Epithelial cell of esophagus (primary cell): ENCODE measurements around the gene IL10RA.

Experiments used
- DNase-seq: peaks from one replicate; pipeline ENCODE4 v3.0.0; 2010; ENCODE audit warnings: low read depth
- H3K4me3 ChIP-seq: 2 replicates; pipeline ENCODE4 v1.5.1; 2011; ENCODE audit warnings: mild to moderate bottlenecking, low read length, control low read depth
- CTCF ChIP-seq: IDR thresholded peaks from 2 replicates; pipeline ENCODE4 v1.5.1; 2011; ENCODE audit warnings: low read depth, mild to moderate bottlenecking, low read length, control low read depth, inconsistent platforms; ENCODE audit not compliant: insufficient read depth; ENCODE audit errors: missing control alignments

The IL10RA gene

GRCh38 chr11:117962826-117963225 is 23.4 kb upstream of the IL10RA start:
- no peak overlapping the region for H3K4me3 ChIP-seq
- DNase-seq = no peak
- no peak for TF ChIP-seq CTCF

GRCh38 chr11:117966908-117967307 is 19.3 kb upstream of the IL10RA start:
- TF ChIP-seq CTCF = no peak
- no peak for DNase-seq
- H3K4me3 ChIP-seq = no peak overlapping the region

- DNase-seq = no peak
- H3K4me3 ChIP-seq = no peak overlapping the region
- no peak for TF ChIP-seq CTCF
Measured at GRCh38 chr11:117969160-117969991, 16.8 kb upstream of the IL10RA start.

- no peak overlapping the region for H3K4me3 ChIP-seq
- DNase-seq = peak; percentile 62
- TF ChIP-seq CTCF = no peak
Measured at GRCh38 chr11:117970400-117971024, 15.7 kb upstream of the IL10RA start.

- DNase-seq = no peak
- no peak overlapping the region for H3K4me3 ChIP-seq
- no peak for TF ChIP-seq CTCF
Measured at GRCh38 chr11:117972044-117972443, 14.2 kb upstream of the IL10RA start.

- TF ChIP-seq CTCF = no peak
- no peak overlapping the region for H3K4me3 ChIP-seq
- DNase-seq = no peak
Measured at GRCh38 chr11:117972629-117973502, 13.3 kb upstream of the IL10RA start.
